Panc1 (cell line): Measurements from ENCODE around the gene OSGIN1. TPM values are rescaled to one million over a fixed set of nuclear protein-coding genes. Genes with fewer than 3 reads are reported as not detected.
"Not testable (repeated sequence)": the region's sequence is repeated elsewhere in the genome, so short reads cannot be mapped to it uniquely, and the experiment has no call there.

Source experiments
- ATAC-seq: fragments of 200-7000 bp; cut with Tn5 transposase; 2 replicates; pipeline ENCODE4 v1.9.1; 2020; ENCODE audit warnings: mild to moderate bottlenecking, moderate library complexity
- BruUV-seq: library from RNA; stranded (reverse); fragments of 400-500 nt; replicated peaks from 2 replicates; lab custom pipeline; 2021; lab: Mats Ljungman, UMichigan
- CTCF ChIA-PET: fragments of 300-600 bp; sonication (Branson Sonifier 250); formaldehyde crosslinking; loops from one replicate; lab custom pipeline; 2022; ENCODE audit warnings: antibody characterized with exemption; lab: Charles Lee
- POLR2A ChIA-PET: fragments of 300-600 bp; sonication (Branson Sonifier 250); formaldehyde crosslinking; loops from one replicate; lab custom pipeline; 2022; ENCODE audit warnings: antibody characterized with exemption; lab: Charles Lee
- DNase-seq: peaks from one replicate; pipeline ENCODE4 v3.0.0-alpha.2; 2010; ENCODE audit warnings: low read depth, low spot score
- H3K27ac ChIP-seq: 2 replicates; pipeline ENCODE4 v1.5.1; 2011; ENCODE audit warnings: mild to moderate bottlenecking, low read length, inconsistent platforms
- H3K27me3 ChIP-seq: fragments of 200-500 bp; sonication (Bioruptor generic); 2 replicates; pipeline ENCODE4 v1.6.0; 2014; ENCODE audit warnings: low read length, inconsistent platforms; ENCODE audit not compliant: control insufficient read depth, insufficient read depth
- H3K36me3 ChIP-seq: fragments of 200-500 bp; sonication (Bioruptor generic); 2 replicates; pipeline ENCODE4 v1.5.1; 2014; ENCODE audit warnings: inconsistent platforms, mild to moderate bottlenecking, low read length, moderate library complexity; ENCODE audit not compliant: control insufficient read depth, insufficient read depth
- H3K4me1 ChIP-seq: 2 replicates; pipeline ENCODE4 v1.5.1; 2011; ENCODE audit warnings: inconsistent platforms, mild to moderate bottlenecking, low read length, moderate library complexity; ENCODE audit not compliant: control insufficient read depth, insufficient read depth
- H3K4me3 ChIP-seq, 2 experiments: 2 replicates each; pipeline ENCODE4 v1.5.1; 2011 to 2012; ENCODE audit warnings: low read depth in 2 of 2, low read length in 2 of 2, mild to moderate bottlenecking in 2 of 2, inconsistent platforms in 1 of 2, moderate library complexity in 1 of 2
- H3K9me3 ChIP-seq: fragments of 200-500 bp; sonication (Bioruptor generic); 2 replicates; pipeline ENCODE4 v1.5.1; 2014; ENCODE audit warnings: low read depth, mild to moderate bottlenecking, inconsistent platforms, low read length, moderate library complexity; ENCODE audit not compliant: control insufficient read depth, insufficient read depth
- POLR2AphosphoS5 ChIP-seq: IDR thresholded peaks from 2 replicates; pipeline ENCODE4 v1.6.1; 2012; ENCODE audit warnings: mild to moderate bottlenecking, low read depth, low read length, moderate library complexity
- REST ChIP-seq, 2 experiments: IDR thresholded peaks; 2 replicates each; pipeline ENCODE4 v1.6.1; 2011 to 2012; ENCODE audit warnings: low read depth in 2 of 2, control low read depth in 1 of 2, low read length in 1 of 2, mild to moderate bottlenecking in 1 of 2, moderate library complexity in 1 of 2; ENCODE audit not compliant: insufficient read depth in 1 of 2
- SIN3A ChIP-seq: IDR thresholded peaks from 2 replicates; pipeline ENCODE4 v1.6.1; 2012; ENCODE audit warnings: low read depth, mild to moderate bottlenecking, low read length, moderate library complexity, borderline replicate concordance; ENCODE audit not compliant: insufficient read depth
- TCF7L2 ChIP-seq: IDR thresholded peaks from 2 replicates; pipeline ENCODE4 v1.6.1; 2011; ENCODE audit warnings: mild to moderate bottlenecking, low read depth, low read length, inconsistent platforms
- in situ Hi-C: cut with HindIII; loops from 2 replicates; pipeline ENCODE4 v1.10.0; 2016; ENCODE audit warnings: low sequenced_read_pairs, low pct_unique_long_range_greater_than_20kb
- intact Hi-C: fragments of 100-400 bp; cut with micrococcal nuclease; formaldehyde crosslinking; loops from one replicate; pipeline ENCODE4 v1.10.0; 2022; ENCODE audit not compliant: unreplicated experiment
- total RNA-seq: library from RNA; stranded (reverse); gene quantifications from one replicate; pipeline ENCODE4 v1.2.1, GENCODE V29; 2021; ENCODE audit not compliant: unreplicated experiment
- TF ChIP-seq, protein P1 (sequence below): fragments of 450-650 bp; IDR thresholded peaks from 2 replicates; pipeline ENCODE4 v1.5.1; 2017; ENCODE audit warnings: mild to moderate bottlenecking

The OSGIN1 gene
- total RNA-seq, 1 experiment from 2014 or later: 4.9 TPM

DNA sequence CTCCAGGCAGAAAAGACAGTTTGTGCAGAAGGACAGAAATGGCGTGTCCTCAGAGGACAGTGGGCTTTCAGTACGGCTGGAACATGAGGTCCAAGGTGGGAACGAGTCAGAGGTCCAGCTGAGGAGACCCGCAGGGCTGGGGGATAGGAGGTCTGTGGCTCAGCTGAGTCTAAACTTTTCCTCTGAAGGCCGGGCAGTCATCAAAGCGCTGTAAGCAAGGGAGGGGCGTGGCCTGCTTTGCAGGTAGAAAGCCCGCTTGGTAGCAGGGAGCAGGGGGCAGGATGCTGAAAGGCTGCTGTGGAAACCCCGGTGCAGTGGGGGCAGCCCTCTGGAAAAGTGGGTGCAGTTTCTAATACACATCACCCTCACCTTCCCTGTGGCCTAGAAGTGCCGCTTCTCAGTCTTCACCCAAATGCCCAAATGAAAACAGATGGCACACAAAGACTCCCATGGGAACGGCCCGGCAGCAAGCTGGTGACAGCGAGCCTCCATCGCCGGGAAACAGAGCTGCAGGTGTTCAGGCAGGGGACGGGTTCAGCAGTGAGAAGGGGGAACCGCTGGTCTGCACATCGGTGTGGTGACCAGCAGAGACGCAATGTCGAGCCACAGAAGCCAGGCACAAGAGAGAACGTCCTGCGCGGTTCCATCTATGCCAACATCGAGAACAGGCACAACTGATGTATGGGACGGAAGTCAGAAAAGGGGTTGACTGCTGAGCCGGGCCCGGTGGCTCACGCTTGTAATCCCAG is 12.2 kb upstream of the OSGIN1 start:
- Histone ChIP-seq H3K36me3 (no peaks in the 10 kb centered on the region), H3K9me3 (no peaks in the 10 kb centered on the region), H3K4me1 (no peaks in the 10 kb centered on the region), H3K27me3 (no peaks in the 10 kb centered on the region), H3K4me3 (no peak overlapping the region), H3K27ac (no peak overlapping the region)
- intact Hi-C loops: no loop called here
- TF ChIP-seq, protein P1, sequence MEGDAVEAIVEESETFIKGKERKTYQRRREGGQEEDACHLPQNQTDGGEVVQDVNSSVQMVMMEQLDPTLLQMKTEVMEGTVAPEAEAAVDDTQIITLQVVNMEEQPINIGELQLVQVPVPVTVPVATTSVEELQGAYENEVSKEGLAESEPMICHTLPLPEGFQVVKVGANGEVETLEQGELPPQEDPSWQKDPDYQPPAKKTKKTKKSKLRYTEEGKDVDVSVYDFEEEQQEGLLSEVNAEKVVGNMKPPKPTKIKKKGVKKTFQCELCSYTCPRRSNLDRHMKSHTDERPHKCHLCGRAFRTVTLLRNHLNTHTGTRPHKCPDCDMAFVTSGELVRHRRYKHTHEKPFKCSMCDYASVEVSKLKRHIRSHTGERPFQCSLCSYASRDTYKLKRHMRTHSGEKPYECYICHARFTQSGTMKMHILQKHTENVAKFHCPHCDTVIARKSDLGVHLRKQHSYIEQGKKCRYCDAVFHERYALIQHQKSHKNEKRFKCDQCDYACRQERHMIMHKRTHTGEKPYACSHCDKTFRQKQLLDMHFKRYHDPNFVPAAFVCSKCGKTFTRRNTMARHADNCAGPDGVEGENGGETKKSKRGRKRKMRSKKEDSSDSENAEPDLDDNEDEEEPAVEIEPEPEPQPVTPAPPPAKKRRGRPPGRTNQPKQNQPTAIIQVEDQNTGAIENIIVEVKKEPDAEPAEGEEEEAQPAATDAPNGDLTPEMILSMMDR: no peak
- TF ChIP-seq TCF7L2 (no peak), SIN3A (no peak), POLR2AphosphoS5 (no peak), REST (IDR thresholded peaks at IDR 0.05; ENCODE audit: insufficient read depth in 1 of 2, low read depth in 2 of 2, low read length in 1 of 2) (no peak)
- no peak for DNase-seq
- in situ Hi-C loops: no loop called here
- CTCF ChIA-PET: no interaction called here
- POLR2A ChIA-PET: no interaction called here
- BruUV-seq: no TSS peak
- no peak for ATAC-seq

DNA sequence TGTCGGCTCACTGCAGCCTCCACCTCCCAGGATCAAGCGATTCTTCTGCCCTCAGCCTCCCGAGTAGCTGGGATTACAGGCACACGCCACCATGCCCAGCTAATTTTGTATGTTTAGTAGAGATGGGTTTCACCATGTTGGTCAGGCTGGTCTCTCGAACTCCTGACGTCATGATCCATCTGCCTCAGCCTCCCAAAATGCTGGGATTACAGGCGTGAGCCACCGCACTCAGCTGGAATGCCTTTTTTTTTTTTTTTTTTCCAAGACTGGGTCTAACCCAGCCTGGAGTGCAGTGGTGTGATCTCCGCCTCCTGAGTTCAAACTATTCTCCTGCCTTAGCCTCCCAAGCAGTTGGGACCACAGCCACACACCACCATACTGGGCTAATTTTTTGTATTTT is 11.5 kb upstream of the OSGIN1 start:
- in situ Hi-C loops, H3K36me3 ChIP-seq, H3K9me3 ChIP-seq, DNase-seq, BruUV-seq, POLR2A ChIA-PET, intact Hi-C loops, H3K27ac ChIP-seq, ATAC-seq, H3K27me3 ChIP-seq, H3K4me1 ChIP-seq, H3K4me3 ChIP-seq, CTCF ChIA-PET: not testable (repeated sequence)

- DNase-seq: no peak
- in situ Hi-C loops (no loop called here), intact Hi-C loops (no loop called here)
- ATAC-seq: no peak
- Histone ChIP-seq H3K27ac (no peak overlapping the region), H3K4me3 (no peak overlapping the region), H3K4me1 (no peaks in the 10 kb centered on the region), H3K36me3 (no peaks in the 10 kb centered on the region), H3K9me3 (no peaks in the 10 kb centered on the region), H3K27me3 (no peaks in the 10 kb centered on the region)
- ChIA-PET CTCF (no interaction called here), POLR2A (no interaction called here)
- TF ChIP-seq TCF7L2 (no peak), REST (IDR thresholded peaks at IDR 0.05; ENCODE audit: insufficient read depth in 1 of 2, low read depth in 2 of 2, low read length in 1 of 2) (no peak), SIN3A (no peak)
- TF ChIP-seq, protein P1: no peak
- no TSS peak for BruUV-seq
Measured at GRCh38 chr16:83942074-83942473, 11.0 kb upstream of the OSGIN1 start.
